Medulla oblongata (tissue), 1 donor: Measurements from ENCODE around the gene PCDH18.
"Not testable (repeated sequence)": the region's sequence is repeated elsewhere in the genome, so short reads cannot be mapped to it uniquely, and the experiment has no call there.

Source experiments
- DNase-seq: peaks from one replicate; pipeline ENCODE4 v3.0.0-alpha.2; 2015; ENCODE audit errors: extremely low spot score

PCDH18 gene

GRCh38 chr4:137531168-137531985 is 917 bp downstream of the PCDH18 start:
- peak; percentile 71 for DNase-seq

DNA sequence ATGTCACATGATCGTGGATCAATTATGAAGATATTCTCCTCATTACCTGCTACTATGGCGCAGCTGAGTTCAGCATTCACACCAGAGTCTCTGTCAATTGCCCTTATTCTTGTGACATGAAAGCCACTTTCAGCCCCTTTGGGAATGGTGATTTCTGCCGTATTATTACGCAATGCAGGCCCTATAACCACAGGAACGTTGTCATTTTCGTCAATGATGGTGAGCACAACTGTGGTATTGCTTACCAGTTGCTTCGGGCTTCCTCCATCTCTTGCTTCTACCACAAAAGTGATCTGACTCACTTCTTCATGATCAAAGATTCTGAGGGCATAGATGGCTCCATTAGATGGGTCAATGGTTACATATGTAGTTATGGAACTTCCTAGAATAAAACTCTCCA is 2.1 kb downstream of the PCDH18 start:
- DNase-seq: no peak

DNA sequence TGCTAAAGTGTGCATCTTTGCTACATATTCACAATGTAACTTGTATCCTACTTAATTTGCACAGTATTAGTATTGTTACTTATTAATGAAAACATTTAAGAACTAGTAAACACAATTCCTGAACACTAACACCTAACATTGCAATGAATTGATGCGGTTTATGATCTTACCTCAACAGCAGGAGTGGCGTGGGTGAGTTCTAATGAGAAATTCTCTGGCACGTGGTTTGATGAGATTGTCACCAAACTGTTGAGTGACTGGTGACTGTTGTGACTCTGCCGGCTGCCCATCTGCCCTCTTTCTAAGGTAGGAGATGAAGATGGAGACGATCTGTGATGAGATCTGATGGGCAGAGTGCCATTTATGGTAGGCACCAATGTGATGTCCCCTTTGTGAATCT is 2.9 kb downstream of the PCDH18 start:
- DNase-seq: no peak

DNA sequence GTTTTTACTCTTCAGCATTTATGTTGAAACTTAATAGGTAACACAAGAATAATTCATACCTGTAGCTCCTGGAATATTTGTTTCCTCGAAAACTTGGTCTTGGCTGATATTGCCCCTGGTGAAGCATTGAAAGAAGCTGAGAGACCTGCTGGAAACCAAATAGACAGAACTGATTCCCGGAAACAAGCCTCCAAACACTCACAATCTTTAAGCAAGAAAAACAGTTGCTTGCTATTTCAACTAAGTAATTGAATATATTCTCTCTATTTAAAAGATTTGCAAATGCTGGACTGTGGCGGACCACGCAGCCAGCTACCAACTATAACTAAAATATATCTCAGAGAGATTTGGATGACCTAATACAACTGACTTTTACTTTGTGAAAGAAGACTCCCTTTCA is 3.6 kb downstream of the PCDH18 start:
- DNase-seq: no peak

- no peak for DNase-seq
Observed at GRCh38 chr4:137526681-137527080, 5.6 kb downstream of the PCDH18 start.

DNA sequence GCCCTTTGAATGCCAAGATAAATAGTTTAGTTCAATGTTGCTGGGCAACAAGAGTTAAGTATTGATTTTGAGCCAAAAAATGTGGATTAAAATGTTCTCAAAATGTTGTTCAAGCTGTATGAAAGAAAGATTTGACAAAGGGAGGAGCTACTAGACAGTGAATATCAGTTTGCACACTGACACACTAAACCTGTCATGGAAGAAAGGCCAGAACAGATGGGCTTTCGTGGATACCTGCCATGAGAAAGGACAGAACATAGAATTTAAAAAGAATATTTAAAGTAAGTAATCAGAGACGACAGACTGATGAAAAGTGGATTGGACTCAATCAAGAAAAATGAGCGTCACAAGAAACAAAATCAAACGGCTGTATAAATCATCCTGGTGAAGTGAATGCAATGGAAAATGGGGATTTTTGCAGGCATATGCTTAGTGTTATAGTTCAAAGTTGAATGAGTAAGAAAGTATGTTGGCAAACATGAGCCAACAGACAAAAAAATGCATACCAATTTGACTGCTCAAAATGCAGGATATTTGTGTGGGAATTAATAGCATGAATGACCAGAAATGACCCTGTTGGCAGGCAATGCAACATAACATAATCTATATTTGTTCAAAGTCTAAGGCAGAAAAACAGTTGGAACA is 7.4 kb downstream of the PCDH18 start:
- no peak for DNase-seq

GRCh38 chr4:137523329-137523728 is 9.0 kb downstream of the PCDH18 start:
- no peak for DNase-seq

GRCh38 chr4:137521053-137521452 is 11.2 kb downstream of the PCDH18 start:
- no peak for DNase-seq

DNA sequence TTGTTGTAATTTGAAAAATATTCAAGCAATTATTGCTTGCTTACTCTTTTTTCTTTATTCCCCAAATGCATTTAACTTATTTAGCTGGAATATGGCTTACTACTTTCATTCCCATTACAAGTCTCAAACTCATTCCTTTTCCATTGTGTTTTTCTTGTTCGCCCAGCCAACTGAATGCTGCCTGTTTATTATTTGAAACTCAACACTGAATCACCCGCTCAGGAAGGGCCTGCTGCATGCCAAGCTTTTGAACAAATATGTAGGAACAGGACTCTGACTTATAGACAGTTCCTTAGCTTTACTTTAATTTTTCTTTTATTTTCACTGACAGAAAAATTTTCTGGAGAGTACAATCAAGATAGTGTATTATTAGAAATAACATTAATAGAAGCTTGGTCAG is 12.9 kb downstream of the PCDH18 start:
- peak; percentile 48 for DNase-seq

DNA sequence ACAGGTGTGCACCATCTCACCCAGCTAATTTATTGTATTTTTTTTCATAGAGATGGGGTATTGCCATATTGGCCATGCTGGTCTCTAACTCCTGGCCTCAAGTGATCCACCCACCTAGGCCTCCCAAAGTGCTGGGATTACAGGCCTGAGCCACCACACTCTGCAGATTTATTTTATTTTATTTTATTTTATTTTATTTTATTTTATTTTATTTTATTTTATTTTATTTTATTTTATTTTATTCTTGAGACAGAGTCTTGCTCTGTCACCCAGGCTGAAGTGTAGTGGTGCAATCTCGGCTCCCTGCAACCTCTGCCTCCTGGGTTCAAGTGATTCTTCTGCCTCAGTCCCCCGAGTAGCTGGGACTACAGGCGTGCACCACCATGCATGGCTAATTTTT is 15.0 kb downstream of the PCDH18 start:
- DNase-seq: not testable (repeated sequence)

- no peak for DNase-seq
Observed at GRCh38 chr4:137514406-137515111, 17.7 kb downstream of the PCDH18 start.

DNA sequence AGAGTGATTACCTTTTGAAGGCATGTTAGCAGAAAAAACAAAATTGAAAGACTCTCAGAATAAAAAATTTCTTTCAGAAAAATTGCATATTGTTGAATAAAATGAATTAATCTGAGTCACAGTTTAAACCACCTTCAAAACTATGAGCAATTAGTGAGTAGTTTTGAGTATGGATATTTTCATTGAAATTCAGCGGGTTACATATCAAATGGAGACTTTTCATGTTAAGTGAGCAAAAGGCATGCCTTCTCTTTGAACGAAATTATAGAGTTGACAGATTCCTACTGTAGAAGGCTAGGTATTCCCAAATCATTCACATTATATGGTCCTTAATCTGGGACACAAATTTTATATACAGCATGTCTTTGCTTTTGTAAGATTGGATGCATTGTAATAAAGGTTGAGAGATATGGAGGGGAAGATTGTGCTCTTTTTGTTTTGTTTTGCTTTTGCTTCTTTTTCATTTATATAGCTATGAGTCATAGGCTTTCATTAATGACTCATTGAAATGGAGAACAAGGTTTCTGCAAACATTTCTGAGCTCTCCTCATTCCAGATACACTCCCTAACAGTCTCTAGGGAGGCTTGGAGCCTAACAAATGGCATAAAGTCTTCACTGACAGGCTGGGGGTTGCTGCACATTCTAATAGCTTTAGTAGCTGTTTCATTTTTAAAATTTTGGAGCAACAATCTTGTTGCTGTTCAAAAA is 21.6 kb downstream of the PCDH18 start:
- no peak for DNase-seq

GRCh38 chr4:137509855-137510282 is 22.4 kb downstream of the PCDH18 start:
- DNase-seq: no peak

DNA sequence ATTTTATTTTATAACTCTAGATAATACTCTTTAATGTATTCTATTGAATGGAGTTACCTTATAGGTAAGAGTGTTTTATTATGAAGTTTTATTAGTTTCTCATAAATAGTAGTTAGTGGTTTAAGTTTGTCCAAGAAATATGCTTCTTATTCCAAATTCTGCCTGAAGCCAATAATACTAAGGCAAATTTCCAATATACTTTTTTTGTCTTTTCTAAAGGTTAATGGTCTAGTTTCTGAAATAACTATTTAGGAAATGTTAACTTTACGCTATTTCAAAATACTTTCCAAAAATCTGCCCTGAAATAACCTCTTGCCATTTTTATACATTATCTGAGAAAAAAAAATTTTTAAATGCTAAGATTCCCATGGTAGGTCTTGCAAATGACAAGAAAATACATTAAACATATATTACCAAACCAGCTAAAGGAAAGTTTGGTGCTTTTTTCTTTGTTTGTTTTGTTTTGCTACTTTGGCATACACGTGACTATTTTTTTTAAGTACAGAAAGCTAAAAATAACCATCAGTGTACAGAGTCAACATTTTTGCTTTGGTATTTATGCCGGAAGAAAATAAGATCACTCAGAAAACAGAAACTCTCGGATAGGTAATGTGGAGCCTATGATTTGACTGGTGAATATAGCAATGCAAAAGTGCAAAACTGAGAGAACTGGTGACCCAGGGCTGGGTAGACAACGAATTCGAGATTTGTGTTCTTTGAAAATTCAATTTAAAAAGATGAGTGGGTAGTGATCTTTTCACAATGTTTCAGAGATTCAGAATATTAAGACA is 29.8 kb downstream of the PCDH18 start:
- no peak for DNase-seq

DNA sequence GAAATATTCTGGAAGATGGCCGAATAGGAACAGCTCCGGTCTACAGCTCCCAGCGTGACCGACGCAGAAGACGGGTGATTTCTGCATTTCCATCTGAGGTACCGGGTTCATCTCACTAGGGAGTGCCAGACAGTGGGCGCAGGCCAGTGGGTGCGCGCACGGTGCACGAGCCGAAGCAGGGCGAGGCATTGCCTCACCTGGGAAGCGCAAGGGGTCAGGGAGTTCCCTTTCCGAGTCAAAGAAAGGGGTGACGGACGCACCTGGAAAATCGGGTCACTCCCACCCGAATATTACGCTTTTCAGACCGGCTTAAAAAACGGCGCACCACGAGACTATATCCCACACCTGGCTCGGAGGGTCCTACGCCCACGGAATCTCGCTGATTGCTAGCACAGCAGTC is 36.0 kb downstream of the PCDH18 start:
- DNase-seq: not testable (repeated sequence)

- no peak for DNase-seq
Observed at GRCh38 chr4:137495578-137495977, 36.7 kb downstream of the PCDH18 start.

DNA sequence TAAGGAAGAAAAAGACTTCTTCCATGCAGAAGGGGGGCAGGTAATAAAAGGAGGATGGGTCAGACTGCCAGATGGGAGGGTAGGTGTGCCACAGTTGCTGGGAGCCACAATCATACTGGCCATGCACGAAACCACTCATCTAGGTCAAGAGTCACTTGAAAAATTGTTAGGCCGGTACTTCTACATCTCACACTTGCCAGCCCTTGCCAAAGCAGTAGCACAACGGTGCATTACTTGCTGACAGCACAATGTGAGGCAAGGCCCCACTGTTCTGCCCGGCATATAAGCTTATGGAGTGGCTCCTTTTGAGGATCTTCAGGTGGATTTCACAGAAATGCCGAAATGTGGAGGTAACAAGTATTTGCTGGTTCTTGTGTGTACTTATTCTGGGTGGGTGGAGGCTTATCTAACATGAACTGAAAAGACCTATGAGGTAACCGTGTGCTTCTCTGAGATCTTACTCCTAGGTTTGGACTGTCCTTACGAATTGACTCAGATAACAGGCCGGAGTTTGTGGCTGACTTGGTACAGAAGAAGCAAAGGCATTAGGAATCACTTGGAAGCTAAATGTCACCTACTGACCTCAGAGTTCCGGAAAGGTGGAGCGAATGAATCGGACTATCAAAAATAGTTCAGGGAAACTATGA is 48.9 kb downstream of the PCDH18 start:
- DNase-seq: not testable (repeated sequence)

DNA sequence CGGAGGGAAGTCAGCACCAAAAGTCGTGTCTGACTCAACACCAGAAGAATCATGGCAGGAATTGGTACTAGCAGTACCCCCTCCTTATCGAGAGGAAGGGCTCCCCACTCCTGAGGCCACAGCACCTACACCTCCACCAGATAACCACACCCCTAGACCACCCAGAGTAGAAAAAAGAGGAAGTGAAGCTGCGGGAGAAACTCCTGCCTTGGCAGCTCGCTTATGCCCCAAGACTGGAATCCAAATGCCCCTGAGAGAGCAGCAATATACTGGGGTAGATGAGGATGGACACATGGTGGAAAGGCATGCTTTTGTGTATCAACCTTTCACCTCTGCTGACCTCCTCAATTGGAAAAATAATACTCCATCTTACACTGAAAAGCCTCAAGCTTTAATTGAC is 52.6 kb downstream of the PCDH18 start:
- DNase-seq: not testable (repeated sequence)

DNA sequence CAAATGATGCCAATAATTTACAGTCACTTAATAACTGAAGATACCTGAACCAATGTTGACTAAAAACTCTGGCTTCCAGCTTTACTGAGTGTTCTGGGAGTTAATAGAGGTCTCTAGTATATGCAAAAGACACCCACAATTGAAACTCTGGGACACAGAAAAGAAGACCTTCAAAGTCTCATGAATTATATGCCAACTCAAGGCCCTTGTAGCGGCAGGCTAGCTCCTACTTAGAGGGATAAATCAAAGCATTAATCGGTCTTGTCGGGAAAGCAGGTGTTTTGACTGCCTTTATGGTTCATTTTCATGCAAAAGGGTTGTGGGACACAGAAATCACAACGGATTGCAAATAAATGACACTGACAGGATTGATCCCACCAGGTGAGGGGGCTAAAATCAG is 55.9 kb downstream of the PCDH18 start:
- no peak for DNase-seq

- peak; percentile 30 for DNase-seq
Observed at GRCh38 chr4:137474711-137475301, 57.5 kb downstream of the PCDH18 start.
